A549 (cell line): Measurements from ENCODE around the gene CD83.

Experiments
- BCL3 ChIP-seq: fragments of >200 bp; sonication (Bioruptor Twin); formaldehyde crosslinking; IDR thresholded peaks from 3 replicates; pipeline ENCODE4 v1.6.1; 2016
- CBX8 ChIP-seq: fragments of 200-600 bp; sonication (generic); IDR thresholded peaks from 2 replicates; pipeline ENCODE4 v1.6.1; 2016
- FOSL2 ChIP-seq, 2 experiments: fragments of 450-650 bp in 1 of 2; fragments of >200 bp in 1 of 2; sonication (Bioruptor Twin) in 1 of 2; formaldehyde crosslinking; IDR thresholded peaks; 2 replicates each; pipeline versions ENCODE4 v1.5.0 to v1.6.1; 2016 to 2020; ENCODE audit warnings: mild to moderate bottlenecking in 1 of 2, moderate library complexity in 1 of 2
- MAX ChIP-seq: IDR thresholded peaks from 2 replicates; pipeline ENCODE4 v1.6.1; 2012
- MYC ChIP-seq: IDR thresholded peaks from 2 replicates; pipeline ENCODE4 v1.6.1; 2012; ENCODE audit warnings: mild to moderate bottlenecking, inconsistent platforms, low read length, improper control_type of control experiment, borderline replicate concordance
- PHF8 ChIP-seq: fragments of 200-600 bp; sonication (generic); IDR thresholded peaks from 2 replicates; pipeline ENCODE4 v1.6.1; 2016; ENCODE audit warnings: low read depth, mild to moderate bottlenecking, antibody characterized with exemption, moderate library complexity, borderline replicate concordance
- POLR2A ChIP-seq: IDR thresholded peaks from 2 replicates; pipeline ENCODE4 v1.6.1; 2012; ENCODE audit warnings: mild to moderate bottlenecking, low read length
- RAD21 ChIP-seq, 2 experiments: fragments of >200 bp in 1 of 2; sonication (Bioruptor Twin) in 1 of 2; formaldehyde crosslinking in 1 of 2; IDR thresholded peaks in 1 of 2; conservative IDR thresholded peaks in 1 of 2; 2 replicates in 1 of 2; 3 replicates in 1 of 2; pipeline ENCODE4 v1.6.1; 2012 to 2018; ENCODE audit warnings: inconsistent platforms in 1 of 2
- RFX5 ChIP-seq: fragments of 450-650 bp; IDR thresholded peaks from 2 replicates; pipeline ENCODE4 v1.7.1; 2014; ENCODE audit warnings: antibody characterized with exemption, mild to moderate bottlenecking, moderate library complexity
- SREBF2 ChIP-seq: fragments of 450-650 bp; IDR thresholded peaks from 2 replicates; pipeline ENCODE4 v1.6.1; 2014; ENCODE audit warnings: mild to moderate bottlenecking, moderate library complexity
- TF ChIP-seq, protein P1 (sequence below): fragments of >200 bp; sonication (Bioruptor Twin); formaldehyde crosslinking; IDR thresholded peaks from 3 replicates; pipeline ENCODE4 v1.5.1; 2016
- TF ChIP-seq, protein P2 (sequence below): fragments of 200-600 bp; sonication (generic); IDR thresholded peaks from 2 replicates; pipeline ENCODE4 v1.6.1; 2016; ENCODE audit warnings: antibody characterized with exemption, mild to moderate bottlenecking, moderate library complexity

DNA sequence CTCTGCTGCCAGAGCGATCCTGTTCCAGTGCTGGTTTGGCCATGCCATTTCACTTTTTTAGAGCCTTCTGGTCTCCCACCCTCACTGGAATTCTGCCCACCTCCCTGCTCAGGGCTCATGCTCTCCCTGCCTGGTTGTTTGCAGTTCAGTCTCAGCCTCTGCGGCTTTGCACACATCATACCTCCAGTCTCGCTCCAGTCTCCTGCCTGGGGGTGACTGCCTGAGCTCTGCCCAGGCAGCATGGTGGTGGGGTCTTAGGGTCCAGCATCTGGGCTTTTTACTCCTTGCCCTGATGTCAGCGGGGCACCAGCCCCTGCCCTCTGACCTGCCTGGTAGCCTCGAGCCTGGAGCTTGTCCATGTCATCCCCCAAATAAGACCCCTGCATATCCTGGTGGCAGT lies 30.9 kb downstream of the CD83 start:
- TF ChIP-seq, protein P1, sequence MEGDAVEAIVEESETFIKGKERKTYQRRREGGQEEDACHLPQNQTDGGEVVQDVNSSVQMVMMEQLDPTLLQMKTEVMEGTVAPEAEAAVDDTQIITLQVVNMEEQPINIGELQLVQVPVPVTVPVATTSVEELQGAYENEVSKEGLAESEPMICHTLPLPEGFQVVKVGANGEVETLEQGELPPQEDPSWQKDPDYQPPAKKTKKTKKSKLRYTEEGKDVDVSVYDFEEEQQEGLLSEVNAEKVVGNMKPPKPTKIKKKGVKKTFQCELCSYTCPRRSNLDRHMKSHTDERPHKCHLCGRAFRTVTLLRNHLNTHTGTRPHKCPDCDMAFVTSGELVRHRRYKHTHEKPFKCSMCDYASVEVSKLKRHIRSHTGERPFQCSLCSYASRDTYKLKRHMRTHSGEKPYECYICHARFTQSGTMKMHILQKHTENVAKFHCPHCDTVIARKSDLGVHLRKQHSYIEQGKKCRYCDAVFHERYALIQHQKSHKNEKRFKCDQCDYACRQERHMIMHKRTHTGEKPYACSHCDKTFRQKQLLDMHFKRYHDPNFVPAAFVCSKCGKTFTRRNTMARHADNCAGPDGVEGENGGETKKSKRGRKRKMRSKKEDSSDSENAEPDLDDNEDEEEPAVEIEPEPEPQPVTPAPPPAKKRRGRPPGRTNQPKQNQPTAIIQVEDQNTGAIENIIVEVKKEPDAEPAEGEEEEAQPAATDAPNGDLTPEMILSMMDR = no peak
- TF ChIP-seq SREBF2 (no peak), RFX5 (no peak), PHF8 (no peak), RAD21 (conservative IDR thresholded peaks at IDR 0.05 in 1 of 2, IDR thresholded peaks at IDR 0.05 in 1 of 2) (no peak), CBX8 (no peak), POLR2A (no peak), MYC (no peak), MAX (no peak), FOSL2 (IDR thresholded peaks at IDR 0.05) (no peak), FOSL2 (CRISPR knock-in tag; IDR thresholded peaks at IDR 0.05) (no peak), BCL3 (no peak)
- TF ChIP-seq, protein P2, sequence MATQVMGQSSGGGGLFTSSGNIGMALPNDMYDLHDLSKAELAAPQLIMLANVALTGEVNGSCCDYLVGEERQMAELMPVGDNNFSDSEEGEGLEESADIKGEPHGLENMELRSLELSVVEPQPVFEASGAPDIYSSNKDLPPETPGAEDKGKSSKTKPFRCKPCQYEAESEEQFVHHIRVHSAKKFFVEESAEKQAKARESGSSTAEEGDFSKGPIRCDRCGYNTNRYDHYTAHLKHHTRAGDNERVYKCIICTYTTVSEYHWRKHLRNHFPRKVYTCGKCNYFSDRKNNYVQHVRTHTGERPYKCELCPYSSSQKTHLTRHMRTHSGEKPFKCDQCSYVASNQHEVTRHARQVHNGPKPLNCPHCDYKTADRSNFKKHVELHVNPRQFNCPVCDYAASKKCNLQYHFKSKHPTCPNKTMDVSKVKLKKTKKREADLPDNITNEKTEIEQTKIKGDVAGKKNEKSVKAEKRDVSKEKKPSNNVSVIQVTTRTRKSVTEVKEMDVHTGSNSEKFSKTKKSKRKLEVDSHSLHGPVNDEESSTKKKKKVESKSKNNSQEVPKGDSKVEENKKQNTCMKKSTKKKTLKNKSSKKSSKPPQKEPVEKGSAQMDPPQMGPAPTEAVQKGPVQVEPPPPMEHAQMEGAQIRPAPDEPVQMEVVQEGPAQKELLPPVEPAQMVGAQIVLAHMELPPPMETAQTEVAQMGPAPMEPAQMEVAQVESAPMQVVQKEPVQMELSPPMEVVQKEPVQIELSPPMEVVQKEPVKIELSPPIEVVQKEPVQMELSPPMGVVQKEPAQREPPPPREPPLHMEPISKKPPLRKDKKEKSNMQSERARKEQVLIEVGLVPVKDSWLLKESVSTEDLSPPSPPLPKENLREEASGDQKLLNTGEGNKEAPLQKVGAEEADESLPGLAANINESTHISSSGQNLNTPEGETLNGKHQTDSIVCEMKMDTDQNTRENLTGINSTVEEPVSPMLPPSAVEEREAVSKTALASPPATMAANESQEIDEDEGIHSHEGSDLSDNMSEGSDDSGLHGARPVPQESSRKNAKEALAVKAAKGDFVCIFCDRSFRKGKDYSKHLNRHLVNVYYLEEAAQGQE = no peak
